ENCODE data around the gene CCDC57.

Gene CCDC57

GRCh38 chr17:82234211-82235055 is 21.8 kb upstream of the CCDC57 start:
- no peak for DNase-seq

DNA sequence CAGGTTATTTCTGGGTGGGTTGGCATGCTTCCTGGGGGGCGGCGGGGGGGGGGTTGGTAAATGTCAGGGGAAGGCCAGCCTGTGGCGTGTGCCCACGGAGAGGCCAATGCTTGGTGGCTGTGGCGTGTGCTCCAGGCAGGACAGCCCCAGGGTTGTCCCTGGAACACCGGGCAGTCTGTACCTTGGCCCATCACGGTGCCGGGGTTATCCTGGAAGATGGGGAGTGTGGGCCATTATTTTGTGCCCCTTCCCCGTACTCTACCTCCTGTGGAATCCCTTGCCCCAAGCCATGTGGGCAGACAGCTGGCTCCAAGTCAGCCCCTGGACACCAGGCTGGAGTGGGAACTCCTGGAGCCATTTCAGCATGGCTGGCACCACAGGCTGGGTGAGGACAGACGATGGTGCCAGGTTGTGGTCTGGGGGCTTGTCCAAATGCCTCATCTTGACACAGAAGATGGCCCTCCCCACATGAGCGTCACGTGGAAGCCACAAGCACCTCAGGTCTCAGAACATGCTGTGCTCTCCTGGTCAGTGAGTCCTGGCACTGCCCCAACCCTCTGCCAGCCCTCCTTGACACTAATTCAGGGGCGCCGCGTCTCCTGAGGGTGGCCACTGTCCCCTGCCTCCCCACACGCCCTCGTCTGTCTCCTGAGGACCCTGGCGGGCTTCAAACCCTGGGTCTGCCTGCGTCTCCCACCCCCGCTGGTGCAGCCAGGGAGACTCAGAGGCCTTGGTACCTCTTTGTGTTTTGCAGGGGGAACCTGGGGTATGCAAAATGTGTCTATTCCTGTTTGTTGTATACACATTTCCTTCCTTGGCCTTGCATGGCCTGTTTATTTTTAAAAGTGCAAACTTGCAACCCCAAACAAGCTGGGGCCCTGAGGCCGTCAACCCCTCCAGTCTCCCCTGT is 20.5 kb upstream of the CCDC57 start:
- no peak for DNase-seq

- DNase-seq: no peak
Observed at GRCh38 chr17:82232322-82232820, 19.7 kb upstream of the CCDC57 start.

DNA sequence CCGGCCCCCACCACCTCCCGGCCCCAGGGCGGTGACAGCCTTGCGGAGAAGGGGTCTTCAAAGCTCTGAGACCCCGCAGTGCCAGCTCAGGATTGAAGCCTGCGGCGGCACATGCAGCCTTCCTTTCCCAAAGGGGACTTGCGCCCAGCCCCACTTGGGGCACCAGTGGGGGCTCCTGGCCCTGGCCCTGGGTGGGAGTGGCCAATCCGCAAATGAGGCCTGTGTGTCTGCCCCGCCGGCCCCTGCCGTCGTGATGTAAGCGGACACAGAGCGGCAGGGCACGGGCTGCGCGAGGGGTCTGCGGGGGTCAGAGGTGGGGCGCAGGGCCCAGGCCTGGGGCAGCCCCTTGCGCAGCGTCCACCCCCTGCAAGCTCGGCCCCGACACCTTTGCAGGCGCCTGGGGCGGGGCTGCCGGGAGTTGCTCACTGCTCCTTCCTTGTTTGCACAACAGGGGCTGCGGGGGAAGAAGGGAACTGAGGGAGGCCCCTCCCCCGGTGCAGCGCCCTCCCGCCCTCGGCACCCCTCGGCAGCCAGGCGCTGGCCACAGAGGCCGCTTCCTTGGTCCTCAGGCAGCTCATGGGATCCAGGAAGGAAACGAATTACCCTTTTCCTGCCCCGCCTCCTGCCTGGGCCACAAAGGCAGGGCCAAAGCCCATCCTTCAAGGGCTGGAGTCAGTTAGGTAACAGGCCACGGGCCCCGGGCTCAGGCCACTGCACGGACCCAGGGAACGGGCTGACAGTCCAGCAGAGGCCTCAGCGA is 19.1 kb upstream of the CCDC57 start:
- DNase-seq: no peak

DNA sequence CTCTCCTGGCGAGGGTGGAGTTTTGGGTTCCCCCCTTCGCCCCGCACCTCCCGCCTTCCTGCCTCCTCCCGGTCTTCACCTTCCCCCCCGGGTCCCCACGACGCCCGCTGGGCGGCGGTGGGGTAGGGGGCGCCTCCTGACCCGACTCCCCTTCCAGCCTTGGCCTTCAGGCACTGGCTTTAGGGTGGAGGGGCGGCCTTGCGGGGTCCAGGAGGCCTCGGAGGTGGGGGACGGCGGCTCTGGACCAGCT is 18.6 kb upstream of the CCDC57 start:
- DNase-seq: no peak

DNA sequence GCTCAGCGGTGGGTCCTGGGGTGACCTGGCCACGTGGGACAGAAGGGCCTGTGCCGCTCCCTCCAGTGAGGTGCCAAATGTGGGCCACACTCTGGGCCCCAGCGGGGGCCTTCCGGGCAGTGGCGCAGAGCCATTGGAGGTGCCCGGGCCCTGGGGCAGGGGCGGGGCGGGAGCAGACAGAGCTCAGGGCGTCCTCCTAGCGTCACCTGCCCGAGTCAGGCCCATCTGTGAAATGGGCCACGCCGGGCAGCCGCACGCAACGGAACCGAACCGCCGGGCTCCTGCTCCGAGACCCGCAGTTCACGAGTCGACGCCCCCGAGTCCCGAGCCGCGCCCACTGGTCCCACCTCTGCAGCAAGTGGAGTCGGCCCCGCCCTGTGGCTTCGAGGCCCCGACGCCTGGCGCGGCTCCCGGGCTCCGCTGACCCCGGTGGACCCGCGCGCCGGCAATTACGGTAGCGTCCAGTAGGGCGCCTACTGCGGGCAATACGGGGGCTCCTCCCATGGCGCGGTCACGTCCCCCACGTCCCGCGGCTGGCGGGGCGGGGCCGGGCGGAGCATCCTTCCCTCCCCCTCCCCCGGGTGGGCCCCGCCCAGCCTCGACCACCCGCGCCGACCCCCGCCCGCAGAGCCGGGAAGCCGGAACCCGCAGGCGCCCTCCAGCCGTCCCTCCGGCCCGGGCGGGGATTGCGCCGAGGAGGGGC is 18.1 kb upstream of the CCDC57 start:
- no peak for DNase-seq

- DNase-seq: no peak
Observed at GRCh38 chr17:82229698-82230608, 17.3 kb upstream of the CCDC57 start.

- peak in 1 of 2 experiments; percentile 20 for DNase-seq
Observed at GRCh38 chr17:82228842-82229697, 16.4 kb upstream of the CCDC57 start, which contains the start of gene SLC16A3. Gene SLC16A3 (plus strand): TSS chr17:82229042. CDS start chr17:82236009, 6,967 bp downstream.

GRCh38 chr17:82228278-82228841 is 15.7 kb upstream of the CCDC57 start:
- no peak for DNase-seq

- no peak for DNase-seq
Observed at GRCh38 chr17:82227629-82228277, 15.1 kb upstream of the CCDC57 start.

DNA sequence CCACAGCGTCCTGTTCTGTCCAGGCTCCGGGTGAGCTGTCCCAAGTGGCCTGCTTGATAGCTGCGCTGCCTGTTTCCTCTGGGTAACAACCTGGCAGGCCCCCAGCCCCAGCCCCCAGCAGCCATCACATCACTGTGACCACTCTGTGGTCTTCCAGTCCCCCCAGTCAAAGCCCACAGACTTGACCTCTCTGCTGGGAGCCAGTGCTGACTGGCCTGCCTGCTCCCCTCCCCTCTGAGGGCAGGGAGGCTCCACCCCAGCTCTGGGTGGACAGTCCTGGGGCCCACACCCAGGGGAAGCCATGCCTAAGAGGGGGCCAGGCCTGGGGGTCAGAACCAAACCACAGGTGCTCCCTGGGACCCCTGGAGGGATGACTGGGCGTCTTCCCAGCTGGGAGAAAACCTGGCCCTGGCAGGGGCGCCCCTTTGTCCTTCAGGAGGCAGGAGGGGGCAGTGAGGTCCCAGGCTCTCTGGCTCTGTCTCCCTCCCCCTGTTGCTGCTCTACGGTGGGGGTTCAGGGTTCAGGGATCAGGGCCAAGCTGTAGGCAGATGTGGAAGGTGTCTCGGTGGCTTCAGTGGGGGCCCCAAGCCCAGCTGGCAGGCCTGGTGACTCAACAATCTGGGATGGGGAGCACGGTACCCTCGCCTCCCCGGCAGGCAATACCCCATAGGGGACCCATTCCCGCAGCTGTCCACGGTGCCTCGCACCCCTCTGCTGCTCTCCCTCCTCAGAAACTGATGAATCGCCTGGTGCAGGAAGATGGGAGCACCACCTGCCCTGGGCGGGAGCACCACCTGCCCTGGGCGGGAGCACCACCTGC is 14.4 kb upstream of the CCDC57 start:
- no peak for DNase-seq

GRCh38 chr17:82226146-82226808 is 13.6 kb upstream of the CCDC57 start:
- DNase-seq: no peak

DNA sequence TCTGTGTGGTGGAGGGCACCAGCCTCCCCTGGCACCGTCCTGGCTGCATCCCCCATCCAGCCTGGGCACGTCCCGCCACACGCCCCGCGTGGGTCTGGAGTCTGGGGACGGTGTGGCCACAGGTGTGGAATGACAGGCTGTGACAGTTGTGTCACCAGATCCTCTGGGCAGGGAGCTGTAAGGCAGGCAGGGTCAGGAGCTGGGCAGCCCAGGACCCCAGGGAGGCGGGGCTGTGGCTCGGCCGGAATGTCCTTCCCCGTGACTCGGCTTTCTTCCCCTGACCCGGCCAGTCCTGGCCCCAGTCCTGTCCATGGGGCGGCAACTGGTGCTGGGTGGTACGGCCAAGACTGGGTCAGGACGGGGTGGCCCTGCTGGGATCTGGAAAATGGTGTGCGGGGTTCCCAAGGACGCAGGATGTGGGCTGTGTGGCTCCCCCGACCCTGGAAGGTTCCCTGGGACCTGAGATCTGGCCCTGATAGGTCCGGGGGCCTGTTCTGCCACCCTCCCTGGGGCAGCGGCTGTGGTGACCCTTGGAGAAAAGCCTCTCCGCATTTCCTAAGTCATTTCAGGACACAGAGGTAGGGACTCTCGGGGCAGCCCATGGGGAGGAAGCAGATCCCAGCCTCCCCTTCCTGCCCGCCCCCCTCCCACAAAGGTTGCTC is 12.9 kb upstream of the CCDC57 start:
- DNase-seq: no peak

- no peak for DNase-seq
Observed at GRCh38 chr17:82224666-82225065, 12.0 kb upstream of the CCDC57 start.

GRCh38 chr17:82223517-82223916 is 10.9 kb upstream of the CCDC57 start:
- no peak for DNase-seq

DNA sequence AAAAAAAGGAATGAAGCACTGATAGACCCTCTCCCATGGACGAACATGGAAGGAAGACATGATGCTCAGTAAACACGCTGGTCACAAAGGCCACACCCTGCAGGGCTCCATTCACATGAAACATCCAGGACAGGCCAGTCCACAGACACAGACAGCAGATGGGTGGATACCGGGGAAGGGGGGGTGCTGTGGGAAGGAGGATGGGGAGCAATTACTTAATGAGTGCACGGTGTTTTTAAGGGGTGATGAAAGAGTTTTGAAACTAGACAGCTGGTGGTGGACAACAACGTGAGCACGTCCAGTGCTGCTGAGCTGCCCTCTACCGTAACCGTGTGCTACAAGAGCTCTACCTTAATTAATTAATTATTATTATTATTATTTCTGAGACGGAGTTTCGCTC is 10.2 kb upstream of the CCDC57 start:
- no peak for DNase-seq

DNA sequence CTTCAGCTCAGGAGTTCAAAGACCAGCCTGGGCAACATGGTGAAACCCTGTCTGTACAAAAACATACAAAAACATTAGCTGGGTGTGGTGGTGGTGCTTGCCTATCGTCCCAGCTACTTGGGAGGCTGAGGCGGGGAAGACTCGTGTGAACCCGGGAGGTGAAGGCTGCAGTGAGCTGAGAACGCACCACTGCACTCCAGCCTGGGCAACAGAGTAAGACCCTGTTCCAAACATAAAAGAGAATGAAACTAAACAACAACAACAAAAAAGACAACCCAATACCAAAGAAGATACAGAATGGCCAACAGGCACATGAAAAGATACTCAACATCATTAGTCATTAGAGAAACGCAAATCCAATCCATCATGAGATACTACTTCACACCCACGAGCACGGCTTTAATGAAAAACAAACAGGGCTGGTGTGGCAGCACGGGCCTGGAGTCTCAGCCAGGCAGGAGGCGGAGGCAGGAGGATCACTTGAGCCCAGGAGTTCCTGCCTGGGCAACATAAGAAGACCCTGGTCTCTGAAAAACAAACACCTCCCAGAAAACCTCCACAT is 8.8 kb upstream of the CCDC57 start:
- no peak for DNase-seq

All from NCI-H2081 (cell line).